Vagina (tissue), 2 donors: Measurements from ENCODE around the gene EEF1A2.

Source experiments
- POLR2A ChIP-seq, 2 donors: fragments of 450-650 bp; IDR thresholded peaks; one replicate each; pipeline ENCODE4 v1.6.1; 2017; ENCODE audit warnings: antibody characterized with exemption in 2 of 2, mild to moderate bottlenecking in 2 of 2, moderate library complexity in 2 of 2
- TF ChIP-seq, protein P1 (sequence below), 3 experiments: fragments of 450-650 bp in 2 of 3; fragments of 200-600 bp in 1 of 3; sonication (generic) in 1 of 3; IDR thresholded peaks; one replicate each; pipeline ENCODE4 v1.5.1; 2017 to 2019; ENCODE audit warnings: antibody characterized with exemption in 3 of 3, mild to moderate bottlenecking in 2 of 3, moderate library complexity in 2 of 3

DNA sequence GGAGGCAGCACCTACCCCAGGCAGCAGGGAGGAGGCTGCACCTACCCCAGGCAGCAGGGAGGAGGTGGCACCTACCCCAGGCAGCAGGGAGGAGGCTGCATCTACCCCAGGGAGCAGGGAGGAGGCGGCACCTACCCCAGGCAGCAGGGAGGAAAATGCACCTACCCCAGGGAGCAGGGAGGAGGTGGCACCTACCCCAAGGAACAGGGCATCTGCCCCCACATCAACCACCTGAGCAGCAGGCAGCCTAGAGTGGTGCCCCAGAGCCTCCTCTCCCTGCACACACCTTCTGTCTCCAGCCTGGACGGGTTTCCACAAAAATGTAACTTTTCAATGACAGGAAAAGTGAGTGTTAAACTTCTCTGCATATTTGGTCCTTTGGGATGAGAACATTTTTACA is 36.6 kb downstream of the EEF1A2 start:
- TF ChIP-seq, protein P1, sequence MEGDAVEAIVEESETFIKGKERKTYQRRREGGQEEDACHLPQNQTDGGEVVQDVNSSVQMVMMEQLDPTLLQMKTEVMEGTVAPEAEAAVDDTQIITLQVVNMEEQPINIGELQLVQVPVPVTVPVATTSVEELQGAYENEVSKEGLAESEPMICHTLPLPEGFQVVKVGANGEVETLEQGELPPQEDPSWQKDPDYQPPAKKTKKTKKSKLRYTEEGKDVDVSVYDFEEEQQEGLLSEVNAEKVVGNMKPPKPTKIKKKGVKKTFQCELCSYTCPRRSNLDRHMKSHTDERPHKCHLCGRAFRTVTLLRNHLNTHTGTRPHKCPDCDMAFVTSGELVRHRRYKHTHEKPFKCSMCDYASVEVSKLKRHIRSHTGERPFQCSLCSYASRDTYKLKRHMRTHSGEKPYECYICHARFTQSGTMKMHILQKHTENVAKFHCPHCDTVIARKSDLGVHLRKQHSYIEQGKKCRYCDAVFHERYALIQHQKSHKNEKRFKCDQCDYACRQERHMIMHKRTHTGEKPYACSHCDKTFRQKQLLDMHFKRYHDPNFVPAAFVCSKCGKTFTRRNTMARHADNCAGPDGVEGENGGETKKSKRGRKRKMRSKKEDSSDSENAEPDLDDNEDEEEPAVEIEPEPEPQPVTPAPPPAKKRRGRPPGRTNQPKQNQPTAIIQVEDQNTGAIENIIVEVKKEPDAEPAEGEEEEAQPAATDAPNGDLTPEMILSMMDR (IDR thresholded peaks at IDR 0.05), result no peak
- TF ChIP-seq POLR2A (IDR thresholded peaks at IDR 0.05), result no peak
